MCF 10A (cell line): Measurements from ENCODE around the gene LAT. TPM values are rescaled to one million over a fixed set of nuclear protein-coding genes. Genes with fewer than 3 reads are reported as not detected.

ENCODE experiments used
- BruUV-seq: library from RNA; stranded (reverse); fragments of 400-500 nt; replicated peaks from 2 replicates; lab custom pipeline; 2021; lab: Mats Ljungman, UMichigan
- CTCF ChIA-PET: fragments of 300-600 bp; sonication (Branson Sonifier 250); formaldehyde crosslinking; extraction: SDS; loops from one replicate; lab custom pipeline; 2021; ENCODE audit warnings: antibody characterized with exemption, inconsistent platforms; lab: Yijun Ruan, JAX
- POLR2A ChIA-PET: fragments of 300-600, 350-650 bp; sonication (Branson Sonifier 250); formaldehyde crosslinking; extraction: SDS; loops from one replicate; lab custom pipeline; 2020; ENCODE audit warnings: antibody characterized with exemption, inconsistent platforms; lab: Yijun Ruan, JAX
- DNase-seq: peaks from one replicate; pipeline ENCODE4 v3.0.0-alpha.2; 2018; ENCODE audit not compliant: unreplicated experiment
- H3K27ac Mint-ChIP-seq: one replicate; pipeline ENCODE4 v1.8.0; 2022; ENCODE audit warnings: mild to moderate bottlenecking, low read depth, mixed read lengths; ENCODE audit not compliant: unreplicated experiment
- H3K27me3 Mint-ChIP-seq: one replicate; pipeline ENCODE4 v1.8.0; 2022; ENCODE audit warnings: mixed read lengths; ENCODE audit not compliant: insufficient read depth, unreplicated experiment
- H3K36me3 Mint-ChIP-seq: one replicate; pipeline ENCODE4 v1.8.0; 2022; ENCODE audit warnings: mild to moderate bottlenecking, moderate library complexity, mixed read lengths; ENCODE audit not compliant: insufficient read depth, unreplicated experiment
- H3K4me1 Mint-ChIP-seq: one replicate; pipeline ENCODE4 v1.8.0; 2022; ENCODE audit warnings: mixed read lengths; ENCODE audit not compliant: insufficient read depth, unreplicated experiment
- H3K4me3 Mint-ChIP-seq: one replicate; pipeline ENCODE4 v1.8.0; 2022; ENCODE audit warnings: mild to moderate bottlenecking, moderate library complexity, mixed read lengths; ENCODE audit not compliant: unreplicated experiment
- H3K9me3 Mint-ChIP-seq: one replicate; pipeline ENCODE4 v1.8.0; 2022; ENCODE audit warnings: mixed read lengths; ENCODE audit not compliant: unreplicated experiment
- intact Hi-C: fragments of 100-400 bp; cut with micrococcal nuclease; formaldehyde crosslinking; loops from 2 replicates; pipeline ENCODE4 v1.14.1; 2022
- total RNA-seq: library from RNA; stranded (reverse); gene quantifications from 2 replicates; pipeline ENCODE4 v1.2.3, GENCODE V29; 2022
- TF ChIP-seq, protein P1 (sequence below): fragments of 200-600 bp; IDR thresholded peaks from one replicate; pipeline ENCODE4 v1.8.0; 2022; ENCODE audit warnings: antibody characterized with exemption, mild to moderate bottlenecking; ENCODE audit not compliant: unreplicated experiment

The LAT gene
- total RNA-seq, 1 experiment from 2014 or later, result 4.4 TPM

DNA sequence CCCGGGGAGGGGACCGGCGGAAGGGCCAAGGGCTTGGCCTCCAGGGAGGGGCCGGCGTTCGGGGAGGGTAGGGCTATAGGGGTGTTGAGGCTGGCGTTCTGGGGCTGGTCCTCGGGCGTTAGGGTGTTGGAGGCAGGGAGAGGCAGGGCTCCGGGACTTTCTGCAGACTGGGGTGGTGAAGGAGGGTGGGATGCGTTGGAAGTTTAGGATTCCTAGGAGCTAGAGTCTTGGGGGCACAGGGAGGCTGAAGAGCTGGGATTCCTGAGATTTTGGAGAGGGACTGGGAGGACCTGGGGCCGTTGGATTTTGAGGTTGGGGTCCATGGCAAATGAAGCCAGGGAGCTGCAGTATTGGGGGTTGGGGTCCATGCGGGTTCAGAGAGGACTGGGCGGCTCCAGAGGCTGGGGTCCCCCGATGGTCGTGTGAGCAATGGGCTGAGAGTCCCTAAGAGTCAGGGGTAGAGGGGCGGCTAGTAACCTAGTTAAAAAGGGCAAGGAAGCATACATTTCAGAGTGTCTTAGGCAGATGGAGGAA, 33.4 kb upstream of the LAT start:
- H3K36me3 Mint-ChIP-seq, result peaks cover 35% of the 10 kb centered on the region
- intact Hi-C loops, result loop anchor here (2.0 kb wide), 1 partner anchor 23 kb away; the partner anchor contains the start of gene SPNS1
- TF ChIP-seq, protein P1, sequence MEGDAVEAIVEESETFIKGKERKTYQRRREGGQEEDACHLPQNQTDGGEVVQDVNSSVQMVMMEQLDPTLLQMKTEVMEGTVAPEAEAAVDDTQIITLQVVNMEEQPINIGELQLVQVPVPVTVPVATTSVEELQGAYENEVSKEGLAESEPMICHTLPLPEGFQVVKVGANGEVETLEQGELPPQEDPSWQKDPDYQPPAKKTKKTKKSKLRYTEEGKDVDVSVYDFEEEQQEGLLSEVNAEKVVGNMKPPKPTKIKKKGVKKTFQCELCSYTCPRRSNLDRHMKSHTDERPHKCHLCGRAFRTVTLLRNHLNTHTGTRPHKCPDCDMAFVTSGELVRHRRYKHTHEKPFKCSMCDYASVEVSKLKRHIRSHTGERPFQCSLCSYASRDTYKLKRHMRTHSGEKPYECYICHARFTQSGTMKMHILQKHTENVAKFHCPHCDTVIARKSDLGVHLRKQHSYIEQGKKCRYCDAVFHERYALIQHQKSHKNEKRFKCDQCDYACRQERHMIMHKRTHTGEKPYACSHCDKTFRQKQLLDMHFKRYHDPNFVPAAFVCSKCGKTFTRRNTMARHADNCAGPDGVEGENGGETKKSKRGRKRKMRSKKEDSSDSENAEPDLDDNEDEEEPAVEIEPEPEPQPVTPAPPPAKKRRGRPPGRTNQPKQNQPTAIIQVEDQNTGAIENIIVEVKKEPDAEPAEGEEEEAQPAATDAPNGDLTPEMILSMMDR, result no peak
- CTCF ChIA-PET, result interaction anchor here (0.7 to 1.3 kb wide), 2 partner anchors 26 to 29 kb away, joined by 3 to 7 read pairs; no protein-coding TSS in a partner anchor
- no TSS peak for BruUV-seq
- H3K27ac Mint-ChIP-seq, result peak overlapping the region; percentile 92
- POLR2A ChIA-PET, result interaction anchor here (1.2 to 3.9 kb wide), 6 partner anchors 11 to 129 kb away, joined by 3 to 30 read pairs (median 13); partner anchors contain the start of genes ATXN2L, RABEP2, SH2B1 and SPNS1
- H3K4me3 Mint-ChIP-seq, result peak overlapping the region; percentile 99
- peaks cover 17% of the 10 kb centered on the region for H3K4me1 Mint-ChIP-seq
- no peaks in the 10 kb centered on the region for H3K27me3 Mint-ChIP-seq
- DNase-seq, result peak; percentile 30
- no peaks in the 10 kb centered on the region for H3K9me3 Mint-ChIP-seq

DNA sequence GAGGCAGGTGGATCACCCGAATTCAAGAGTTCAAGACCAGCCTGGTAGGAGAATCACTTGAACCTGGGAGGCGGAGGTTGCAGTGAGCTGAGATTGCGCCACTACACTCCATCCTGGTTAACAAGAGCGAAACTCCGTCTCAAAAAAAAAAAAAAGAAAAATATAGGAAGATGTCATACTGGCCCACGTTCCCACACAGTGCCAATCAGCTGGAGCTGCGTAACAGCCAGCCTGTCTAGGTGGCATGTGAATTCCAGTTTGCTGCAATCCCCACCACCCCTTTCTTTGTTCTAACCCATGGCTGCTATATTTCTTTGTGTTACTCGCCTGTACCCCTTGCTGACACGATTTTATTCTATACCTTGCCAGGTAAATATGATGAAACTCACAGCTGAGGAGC, 26.6 kb upstream of the LAT start:
- intact Hi-C loops, result no loop called here
- no TSS peak for BruUV-seq
- Mint-ChIP-seq H3K27me3 (no peaks in the 10 kb centered on the region), H3K4me1 (no peaks in the 10 kb centered on the region), H3K27ac (no peak overlapping the region), H3K9me3 (no peaks in the 10 kb centered on the region), H3K36me3 (peaks cover 51% of the 10 kb centered on the region), H3K4me3 (no peak overlapping the region)
- DNase-seq, result no peak
- ChIA-PET CTCF (interaction anchor here (0.6 kb wide), 2 partner anchors 16 to 1559 kb away, joined by 3 read pairs; partner anchors contain the start of gene SPNS1), POLR2A (interaction anchor here (0.7 to 1.2 kb wide), 3 partner anchors 11 to 135 kb away, joined by 3 to 5 read pairs (median 4); no protein-coding TSS in a partner anchor)
- TF ChIP-seq, protein P1, result no peak

DNA sequence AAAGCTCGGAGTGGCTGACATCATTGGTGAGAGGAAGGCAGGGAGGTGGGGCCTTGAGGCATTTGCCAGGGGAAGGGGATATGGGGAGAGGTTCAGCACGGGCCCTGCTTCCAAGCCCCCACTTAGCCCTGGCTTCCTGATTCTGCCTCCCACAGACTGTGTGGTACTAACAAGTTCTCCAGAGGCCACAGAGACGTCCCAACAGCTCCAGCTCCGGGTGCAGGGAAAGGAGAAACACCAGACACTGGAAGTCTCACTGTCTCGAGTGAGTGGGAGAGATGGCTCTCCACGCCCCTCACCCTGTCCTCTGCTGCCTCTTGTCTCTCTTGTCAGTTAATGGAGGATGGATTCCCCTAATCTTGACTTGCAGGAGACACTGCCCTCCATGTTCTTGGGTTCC, 26.0 kb upstream of the LAT start:
- intact Hi-C loops, result no loop called here
- H3K9me3 Mint-ChIP-seq, result no peaks in the 10 kb centered on the region
- no peak for DNase-seq
- no peaks in the 10 kb centered on the region for H3K4me1 Mint-ChIP-seq
- BruUV-seq, result no TSS peak
- no peak overlapping the region for H3K27ac Mint-ChIP-seq
- H3K4me3 Mint-ChIP-seq, result no peak overlapping the region
- TF ChIP-seq, protein P1, result no peak
- CTCF ChIA-PET, result interaction anchor here (0.6 kb wide), 1 partner anchor 15 kb away, joined by 3 read pairs; the partner anchor contains the start of gene SPNS1
- peaks cover 49% of the 10 kb centered on the region for H3K36me3 Mint-ChIP-seq
- POLR2A ChIA-PET, result interaction anchor here (1.2 kb wide), 1 partner anchor 15 kb away, joined by 5 read pairs; no protein-coding TSS in a partner anchor
- H3K27me3 Mint-ChIP-seq, result no peaks in the 10 kb centered on the region

DNA sequence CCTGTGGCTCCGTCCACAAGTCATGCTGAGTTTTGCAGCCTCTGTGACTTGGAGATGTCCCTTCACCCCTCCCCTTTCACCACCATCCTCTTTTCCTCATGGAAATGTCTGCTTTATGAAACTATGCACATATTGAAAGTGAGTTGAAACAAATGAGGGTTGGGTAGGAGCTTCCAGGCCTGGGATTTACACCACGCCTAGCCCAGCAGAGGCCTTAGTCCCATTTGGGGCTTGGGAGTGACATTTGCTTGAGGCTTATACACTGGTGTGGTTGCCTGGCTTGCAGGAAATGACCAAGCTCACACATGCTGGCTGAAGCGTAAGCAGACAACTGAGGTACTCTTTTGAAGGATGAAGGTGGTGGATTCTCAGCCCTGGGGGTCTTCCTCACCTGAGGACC, 20.8 kb upstream of the LAT start:
- CTCF ChIA-PET, result interaction anchor here (2.0 kb wide), 1 partner anchor 13 kb away, joined by 5 read pairs; no protein-coding TSS in a partner anchor
- Mint-ChIP-seq H3K4me3 (no peak overlapping the region), H3K4me1 (no peaks in the 10 kb centered on the region), H3K27me3 (no peaks in the 10 kb centered on the region), H3K36me3 (peaks cover 32% of the 10 kb centered on the region), H3K27ac (no peak overlapping the region), H3K9me3 (no peaks in the 10 kb centered on the region)
- POLR2A ChIA-PET, result no interaction called here
- DNase-seq, result no peak
- intact Hi-C loops, result no loop called here
- TF ChIP-seq, protein P1, result no peak
- BruUV-seq, result TSS peak; percentile 18
